WTC11 (cell line): ENCODE data around the gene MSL1.

ENCODE experiments used
- ATF1 ChIP-seq: sonication (generic); formaldehyde crosslinking; IDR thresholded peaks from 2 replicates; pipeline ENCODE4 v1.8.1; 2023; ENCODE audit warnings: mild to moderate bottlenecking, moderate library complexity, missing genetic modification reagents
- CBFB ChIP-seq: sonication (generic); formaldehyde crosslinking; IDR thresholded peaks from 2 replicates; pipeline ENCODE4 v1.8.1; 2022; ENCODE audit warnings: mild to moderate bottlenecking, low read depth, missing genetic modification reagents
- CREB1 ChIP-seq: sonication (generic); formaldehyde crosslinking; IDR thresholded peaks from 2 replicates; pipeline ENCODE4 v1.8.0; 2023; ENCODE audit warnings: mild to moderate bottlenecking, missing genetic modification reagents
- ESRRA ChIP-seq: sonication (generic); formaldehyde crosslinking; IDR thresholded peaks from 2 replicates; pipeline ENCODE4 v1.8.1; 2022; ENCODE audit warnings: mild to moderate bottlenecking, missing genetic modification reagents, borderline replicate concordance
- IRF2 ChIP-seq: sonication (generic); formaldehyde crosslinking; IDR thresholded peaks from 2 replicates; pipeline ENCODE4 v1.8.0; 2022; ENCODE audit warnings: low read depth, missing genetic modification reagents, borderline replicate concordance
- NFYB ChIP-seq: sonication (generic); formaldehyde crosslinking; conservative IDR thresholded peaks from 2 replicates; pipeline ENCODE4 v1.8.0; 2022; ENCODE audit warnings: low read depth, missing genetic modification reagents
- RORB ChIP-seq: fragments of 250-450 bp; sonication (Bioruptor Pico); IDR thresholded peaks from 2 replicates; pipeline ENCODE4 v1.9.0; 2021; ENCODE audit warnings: mild to moderate bottlenecking
- SP1 ChIP-seq: sonication (generic); formaldehyde crosslinking; conservative IDR thresholded peaks from 2 replicates; pipeline ENCODE4 v1.8.1; 2022; ENCODE audit warnings: missing genetic modification reagents
- ZNF263 ChIP-seq: sonication (generic); formaldehyde crosslinking; IDR thresholded peaks from 2 replicates; pipeline ENCODE4 v1.8.1; 2022; ENCODE audit warnings: low read depth, mild to moderate bottlenecking, moderate library complexity, missing genetic modification reagents
- ZNF416 ChIP-seq: fragments of 250-450 bp; sonication (Bioruptor Pico); IDR thresholded peaks from 2 replicates; pipeline ENCODE4 v1.9.0; 2021; ENCODE audit warnings: mild to moderate bottlenecking, inconsistent platforms
- TF ChIP-seq, protein P1 (sequence below): fragments of 200-600 bp; IDR thresholded peaks from 2 replicates; pipeline ENCODE4 v1.8.0; 2022; ENCODE audit warnings: antibody characterized with exemption
- TF ChIP-seq, protein P2 (sequence below): sonication (generic); formaldehyde crosslinking; IDR thresholded peaks from 2 replicates; pipeline ENCODE4 v1.8.1; 2022; ENCODE audit warnings: missing genetic modification reagents, borderline replicate concordance
- TF ChIP-seq, protein P3 (sequence below): sonication (generic); formaldehyde crosslinking; IDR thresholded peaks from 2 replicates; pipeline ENCODE4 v1.8.0; 2022; ENCODE audit warnings: mild to moderate bottlenecking, missing genetic modification reagents

DNA sequence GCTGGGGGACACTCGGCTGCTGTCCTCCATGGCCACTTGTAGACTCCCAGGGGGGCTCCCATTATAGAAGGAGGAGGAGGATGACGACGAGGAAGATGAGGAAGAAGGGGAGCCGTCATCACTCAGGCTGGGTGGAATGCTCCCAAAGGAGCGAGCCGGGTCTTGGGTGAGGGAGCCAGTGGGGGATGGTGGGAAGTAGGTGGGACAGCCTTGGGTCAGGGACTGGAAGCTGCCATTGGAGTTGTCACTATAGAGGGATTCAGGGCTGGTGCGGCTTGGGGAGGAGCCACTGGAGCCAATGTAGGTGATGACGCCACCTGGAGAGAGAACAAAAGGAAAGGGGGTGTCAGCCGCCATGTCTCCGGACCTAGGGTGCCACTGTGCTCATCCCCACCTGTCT lies 24.7 kb upstream of the MSL1 start:
- no peak for TF ChIP-seq RORB (CRISPR knock-in tag)
- TF ChIP-seq ATF1 (CRISPR knock-in tag) = no peak
- TF ChIP-seq, protein P1, sequence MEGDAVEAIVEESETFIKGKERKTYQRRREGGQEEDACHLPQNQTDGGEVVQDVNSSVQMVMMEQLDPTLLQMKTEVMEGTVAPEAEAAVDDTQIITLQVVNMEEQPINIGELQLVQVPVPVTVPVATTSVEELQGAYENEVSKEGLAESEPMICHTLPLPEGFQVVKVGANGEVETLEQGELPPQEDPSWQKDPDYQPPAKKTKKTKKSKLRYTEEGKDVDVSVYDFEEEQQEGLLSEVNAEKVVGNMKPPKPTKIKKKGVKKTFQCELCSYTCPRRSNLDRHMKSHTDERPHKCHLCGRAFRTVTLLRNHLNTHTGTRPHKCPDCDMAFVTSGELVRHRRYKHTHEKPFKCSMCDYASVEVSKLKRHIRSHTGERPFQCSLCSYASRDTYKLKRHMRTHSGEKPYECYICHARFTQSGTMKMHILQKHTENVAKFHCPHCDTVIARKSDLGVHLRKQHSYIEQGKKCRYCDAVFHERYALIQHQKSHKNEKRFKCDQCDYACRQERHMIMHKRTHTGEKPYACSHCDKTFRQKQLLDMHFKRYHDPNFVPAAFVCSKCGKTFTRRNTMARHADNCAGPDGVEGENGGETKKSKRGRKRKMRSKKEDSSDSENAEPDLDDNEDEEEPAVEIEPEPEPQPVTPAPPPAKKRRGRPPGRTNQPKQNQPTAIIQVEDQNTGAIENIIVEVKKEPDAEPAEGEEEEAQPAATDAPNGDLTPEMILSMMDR = no peak
- TF ChIP-seq SP1 = no peak
- TF ChIP-seq, protein P2, sequence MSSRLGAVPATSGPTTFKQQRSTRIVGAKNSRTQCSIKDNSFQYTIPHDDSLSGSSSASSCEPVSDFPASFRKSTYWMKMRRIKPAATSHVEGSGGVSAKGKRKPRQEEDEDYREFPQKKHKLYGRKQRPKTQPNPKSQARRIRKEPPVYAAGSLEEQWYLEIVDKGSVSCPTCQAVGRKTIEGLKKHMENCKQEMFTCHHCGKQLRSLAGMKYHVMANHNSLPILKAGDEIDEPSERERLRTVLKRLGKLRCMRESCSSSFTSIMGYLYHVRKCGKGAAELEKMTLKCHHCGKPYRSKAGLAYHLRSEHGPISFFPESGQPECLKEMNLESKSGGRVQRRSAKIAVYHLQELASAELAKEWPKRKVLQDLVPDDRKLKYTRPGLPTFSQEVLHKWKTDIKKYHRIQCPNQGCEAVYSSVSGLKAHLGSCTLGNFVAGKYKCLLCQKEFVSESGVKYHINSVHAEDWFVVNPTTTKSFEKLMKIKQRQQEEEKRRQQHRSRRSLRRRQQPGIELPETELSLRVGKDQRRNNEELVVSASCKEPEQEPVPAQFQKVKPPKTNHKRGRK (CRISPR knock-in tag) = no peak
- no peak for TF ChIP-seq ZNF416
- TF ChIP-seq, protein P3, sequence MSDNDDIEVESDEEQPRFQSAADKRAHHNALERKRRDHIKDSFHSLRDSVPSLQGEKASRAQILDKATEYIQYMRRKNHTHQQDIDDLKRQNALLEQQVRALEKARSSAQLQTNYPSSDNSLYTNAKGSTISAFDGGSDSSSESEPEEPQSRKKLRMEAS = no peak
- TF ChIP-seq ESRRA (CRISPR knock-in tag) = no peak
- TF ChIP-seq IRF2 (CRISPR knock-in tag) = no peak
- TF ChIP-seq CBFB (CRISPR knock-in tag) = no peak
- TF ChIP-seq CREB1 = no peak
- TF ChIP-seq ZNF263 (CRISPR knock-in tag) = no peak
- TF ChIP-seq NFYB (CRISPR knock-in tag) = no peak
